Pancreas (tissue), 10 donors: ENCODE results near the gene RNASE7. TPM values are rescaled to one million over a fixed set of nuclear protein-coding genes. Genes with fewer than 3 reads are reported as not detected.

Experiments used
- ATAC-seq, 4 donors: fragments of 200-7000 bp; cut with Tn5 transposase; one replicate each; pipeline versions ENCODE4 v1.8.0 to v1.9.1; 2020; ENCODE audit warnings: mild to moderate bottlenecking in 4 of 4, moderate library complexity in 4 of 4
- DNase-seq, 6 donors: peaks; one replicate each; pipeline ENCODE4 v3.0.0-alpha.2; 2020
- FAIRE-seq: peaks from 2 replicates; lab custom pipeline; 2012; peaks lifted over from hg19 to GRCh38; lab: Jason Lieb, UNC
- H3K27ac ChIP-seq, 4 donors: fragments of 200-600 bp; sonication (generic); 1 replicate in 3 of 4; 2 replicates in 1 of 4; pipeline versions ENCODE4 v1.5.0 to v1.8.0; 2020
- H3K27me3 ChIP-seq, 4 donors: fragments of 200-600 bp; one replicate each; pipeline ENCODE4 v1.8.0; 2021
- H3K36me3 ChIP-seq, 3 donors: fragments of 200-600 bp; sonication (generic) in 1 of 3; one replicate each; pipeline versions ENCODE4 v1.5.0 to v1.8.0; 2020 to 2021
- H3K4me1 ChIP-seq, 3 donors: fragments of 200-600 bp; one replicate each; pipeline ENCODE4 v1.8.0; 2021
- H3K4me3 ChIP-seq, 4 donors: fragments of 200-600 bp; sonication (generic) in 2 of 4; one replicate each; pipeline versions ENCODE4 v1.5.0 to v1.8.0; 2020 to 2021
- H3K9me3 ChIP-seq, 4 donors: fragments of 200-600 bp; one replicate each; pipeline ENCODE4 v1.8.0; 2021
- CTCF ChIP-seq, 4 donors: fragments of 200-600 bp; sonication (generic) in 3 of 4; IDR thresholded peaks; one replicate each; pipeline versions ENCODE4 v1.5.0 to v1.8.0; 2021; ENCODE audit warnings: antibody characterized with exemption in 4 of 4
- WGBS, 2 donors: extraction: QIAGEN DNeasy Blood & Tissue Kit; methylation state at CpG; one replicate each; pipeline ENCODE4 v1.1.7; 2013; 5-methylcytosine and 5-hydroxymethylcytosine counted together
- intact Hi-C, 3 donors: fragments of 100-400 bp; cut with DNase I; formaldehyde crosslinking; loops; one replicate each; pipeline versions ENCODE4 v1.11.1 to v1.14.2; 2022
- polyA plus RNA-seq, 2 donors: library from polyadenylated mRNA; stranded (reverse); fragments of 200-250 nt; gene quantifications; one replicate each; pipeline ENCODE4 v1.2.3, GENCODE V29; 2013
- total RNA-seq, 6 donors: library from RNA; stranded (reverse); fragmentation: NEBNext Ultra II Directional in 4 of 6; extraction: Animal tissue kit (Norgen Biotek cat#: 25700) in 4 of 6; gene quantifications; one replicate each; pipeline versions ENCODE4 v1.2.1 to v1.2.4, GENCODE V29; 2021 to 2023
- donor health status: healthy with polysubstance abuse.
- donor health status: DM: no; HTN: no; CAD: no; lungs with moderate emphysema.
- donor health status: DM: no; HTN: no; CAD: no.
- donor health status: control.
- donor health status: control.
- donor health status: Bipolar disorder and iron deficiency.
- donor health status: DM: yes; HTN: yes; CAD: no.
- donor health status: DM: no; HTN: no; CAD: no.
- donor health status: DM: no; HTN: no; CAD: no.
- donor health status: DM: yes; HTN: yes; CAD: no.

RNASE7 gene
- total and polyA plus RNA-seq, 8 donors = 0.11 to 0.78 (median 0.23) TPM; not detected in 3

GRCh38 chr14:21060614-21061346 is 18.6 kb downstream of the RNASE7 start:
- intact Hi-C loops = no loop called here
- Histone ChIP-seq H3K9me3 (no peaks in the 10 kb centered on the region), H3K27me3 (no peaks in the 10 kb centered on the region), H3K4me1 (peaks cover 0 to 8% (median 7%) of the 10 kb centered on the region in 3 donors), H3K27ac (peak overlapping the region in 1 of 4 donors; percentile 0), H3K36me3 (no peaks in the 10 kb centered on the region), H3K4me3 (no peak overlapping the region)
- DNase-seq = no peak
- 25 to 31% methylated on average over 13 of the region's 13 CpGs for WGBS, 2 donors
- ATAC-seq = peak in 3 of 4 donors; percentile 26 to 66 (median 30)
- TF ChIP-seq CTCF (IDR thresholded peaks at IDR 0.05) = no peak
- no peak for FAIRE-seq

- 83 to 90% methylated on average over 3 of the region's 3 CpGs for WGBS, 2 donors
Measured at GRCh38 chr14:21061347-21061668, 19.1 kb downstream of the RNASE7 start.

GRCh38 chr14:21063479-21063878 is 21.3 kb downstream of the RNASE7 start:
- H3K27ac ChIP-seq = peak overlapping the region in 2 of 4 donors; percentile 9 to 19
- no peak for FAIRE-seq

More at GRCh38 chr14:21061347-21061668, 19.1 kb downstream of the RNASE7 start:
- Histone ChIP-seq H3K9me3 (no peaks in the 10 kb centered on the region), H3K27ac (peak overlapping the region in 1 of 4 donors; percentile 0), H3K4me3 (no peak overlapping the region), H3K27me3 (no peaks in the 10 kb centered on the region), H3K36me3 (no peaks in the 10 kb centered on the region), H3K4me1 (peaks cover 0 to 3% (median 2%) of the 10 kb centered on the region in 3 donors)
- intact Hi-C loops = no loop called here
- no peak for TF ChIP-seq CTCF (IDR thresholded peaks at IDR 0.05)
- no peak for DNase-seq
- ATAC-seq = no peak
- no peak for FAIRE-seq

GRCh38 chr14:21066882-21067502 is 24.8 kb downstream of the RNASE7 start:
- Histone ChIP-seq H3K27me3 (no peaks in the 10 kb centered on the region), H3K9me3 (no peaks in the 10 kb centered on the region), H3K36me3 (no peaks in the 10 kb centered on the region), H3K4me1 (peaks cover 0 to 9% (median 5%) of the 10 kb centered on the region in 3 donors), H3K27ac (no peak overlapping the region), H3K4me3 (no peak overlapping the region)
- 45 to 63% methylated on average over 7 of the region's 7 CpGs for WGBS, 2 donors
- DNase-seq (no peak), ATAC-seq (no peak), FAIRE-seq (no peak)
- intact Hi-C loops = loop anchor here in 1 of 3 donors (5.0 kb wide), 1 partner anchor 35 kb away; the partner anchor contains the start of gene TMEM253
- TF ChIP-seq CTCF (IDR thresholded peaks at IDR 0.05) = no peak

More at GRCh38 chr14:21063479-21063878, 21.3 kb downstream of the RNASE7 start:
- Histone ChIP-seq H3K27me3 (no peaks in the 10 kb centered on the region), H3K36me3 (no peaks in the 10 kb centered on the region), H3K4me1 (no peaks in the 10 kb centered on the region), H3K4me3 (no peak overlapping the region), H3K9me3 (no peaks in the 10 kb centered on the region)
- DNase-seq = no peak
- intact Hi-C loops = no loop called here
- WGBS, 2 donors = 63% methylated on average over 3 of the region's 3 CpGs
- peak; percentile 25 to 46 (median 41) for ATAC-seq
- no peak for TF ChIP-seq CTCF (IDR thresholded peaks at IDR 0.05)
